ENCODE data around the gene PKLR.
A peak's percentile ranks its signal among the peaks of the same experiment; 100 is the strongest.

DNA sequence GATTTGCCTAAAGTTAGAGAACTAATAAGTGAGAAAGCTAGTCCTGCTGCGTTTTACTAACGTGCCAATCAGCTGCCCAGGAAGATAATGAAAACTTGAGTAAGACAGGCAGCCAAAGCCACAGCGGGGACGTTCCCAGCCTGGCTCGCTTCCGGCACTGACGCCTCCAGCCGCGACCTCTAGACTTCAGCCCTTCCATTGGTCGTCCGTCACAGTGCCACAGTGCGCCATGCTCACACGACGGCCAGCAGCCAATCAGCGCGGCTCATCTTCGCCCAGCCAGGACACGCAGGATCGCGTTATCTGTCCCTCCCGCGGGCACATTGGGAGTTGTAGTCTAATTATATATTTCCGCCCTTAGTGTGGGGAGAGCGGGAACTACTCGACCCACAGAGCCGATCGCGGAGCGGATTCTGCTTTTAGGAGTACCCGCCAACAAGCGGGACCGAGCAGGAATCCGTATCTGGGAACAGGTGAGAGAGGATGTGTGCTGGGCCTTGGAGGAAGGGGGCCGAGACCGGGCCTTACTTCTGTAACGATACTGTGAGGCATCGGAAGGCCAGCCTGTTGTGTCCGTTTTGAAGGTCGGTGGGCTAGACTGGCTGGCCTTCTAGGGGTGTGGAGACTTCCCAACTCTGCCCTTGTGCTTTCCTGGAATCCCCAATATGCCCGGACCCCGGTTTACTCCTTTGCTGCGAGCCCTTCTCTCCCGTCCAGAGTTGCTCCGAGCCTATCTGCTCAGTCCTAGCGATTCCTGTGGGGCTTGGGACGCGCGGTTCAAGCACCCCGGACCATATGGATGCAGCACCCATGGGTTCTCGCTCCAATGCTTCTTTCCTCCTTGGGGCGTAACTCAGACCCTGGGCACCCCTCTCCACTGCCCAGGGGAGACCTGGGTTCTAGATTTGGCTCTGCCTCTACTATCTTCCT lies 7.5 kb upstream of the PKLR start, which contains the start of gene FDPS:
- TF ChIP-seq RFX5 (IDR thresholded peaks at IDR 0.05; ENCODE audit: low read length) (peak; percentile 78; the same call in 1 of the 2 replicates), YY1 (IDR thresholded peaks at IDR 0.05; ENCODE audit: low read depth) (0 out of 2 replicates have a peak, but pooled peaks have one; percentile 45), FOXJ3 (CRISPR knock-in tag; IDR thresholded peaks at IDR 0.05) (no peak), RCOR1 (IDR thresholded peaks at IDR 0.05; ENCODE audit: low read length) (no peak), EP300 (IDR thresholded peaks at IDR 0.05; ENCODE audit: borderline replicate concordance in 1 of 2, low read depth in 1 of 2, low read length in 1 of 2) (no peak), POLR2AphosphoS5 (IDR thresholded peaks at IDR 0.05; ENCODE audit: low read depth, low read length) (peak; percentile 84)
- TF ChIP-seq, protein P1, sequence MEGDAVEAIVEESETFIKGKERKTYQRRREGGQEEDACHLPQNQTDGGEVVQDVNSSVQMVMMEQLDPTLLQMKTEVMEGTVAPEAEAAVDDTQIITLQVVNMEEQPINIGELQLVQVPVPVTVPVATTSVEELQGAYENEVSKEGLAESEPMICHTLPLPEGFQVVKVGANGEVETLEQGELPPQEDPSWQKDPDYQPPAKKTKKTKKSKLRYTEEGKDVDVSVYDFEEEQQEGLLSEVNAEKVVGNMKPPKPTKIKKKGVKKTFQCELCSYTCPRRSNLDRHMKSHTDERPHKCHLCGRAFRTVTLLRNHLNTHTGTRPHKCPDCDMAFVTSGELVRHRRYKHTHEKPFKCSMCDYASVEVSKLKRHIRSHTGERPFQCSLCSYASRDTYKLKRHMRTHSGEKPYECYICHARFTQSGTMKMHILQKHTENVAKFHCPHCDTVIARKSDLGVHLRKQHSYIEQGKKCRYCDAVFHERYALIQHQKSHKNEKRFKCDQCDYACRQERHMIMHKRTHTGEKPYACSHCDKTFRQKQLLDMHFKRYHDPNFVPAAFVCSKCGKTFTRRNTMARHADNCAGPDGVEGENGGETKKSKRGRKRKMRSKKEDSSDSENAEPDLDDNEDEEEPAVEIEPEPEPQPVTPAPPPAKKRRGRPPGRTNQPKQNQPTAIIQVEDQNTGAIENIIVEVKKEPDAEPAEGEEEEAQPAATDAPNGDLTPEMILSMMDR (IDR thresholded peaks at IDR 0.05), result no peak
